ENCODE measurements around the gene TEX53.

TEX53 gene

GRCh38 chr9:114697951-114698351 lies 40.3 kb upstream of the TEX53 start:
- H3K27ac ChIP-seq (ENCODE audit: low read depth, low read length) = no peak overlapping the region
- no peaks in the 10 kb centered on the region for H3K9me2 ChIP-seq (replicated peaks; ENCODE audit: control insufficient read depth, low read length)
- H3K4me3 ChIP-seq (ENCODE audit: low read length) = no peak overlapping the region
- H3K36me3 ChIP-seq (ENCODE audit: control insufficient read depth, low read length) = no peaks in the 10 kb centered on the region
- TF ChIP-seq CTCF (IDR thresholded peaks at IDR 0.05; ENCODE audit: low read depth, low read length, poor library complexity, severe bottlenecking) (no peak), EZH2phosphoT487 (IDR thresholded peaks at IDR 0.05; ENCODE audit: borderline replicate concordance, low read length) (no peak)
- H4K20me1 ChIP-seq (ENCODE audit: control insufficient read depth, insufficient read depth, low read depth, low read length) = no peaks in the 10 kb centered on the region
- no peaks in the 10 kb centered on the region for H3K9me3 ChIP-seq (ENCODE audit: control insufficient read depth, insufficient read depth, low read length)
- H3K4me2 ChIP-seq (ENCODE audit: low read length) = no peak overlapping the region
- H3K4me1 ChIP-seq (ENCODE audit: control insufficient read depth, low read length) = no peaks in the 10 kb centered on the region
- H3K79me2 ChIP-seq (ENCODE audit: control insufficient read depth, low read length) = no peaks in the 10 kb centered on the region
- no peaks in the 10 kb centered on the region for H3F3A ChIP-seq (ENCODE audit: control insufficient read depth, insufficient read depth)
- peaks cover 13% of the 10 kb centered on the region for H3K27me3 ChIP-seq (ENCODE audit: control insufficient read depth, low read length)

- no peaks in the 10 kb centered on the region for H3K4me1 ChIP-seq (ENCODE audit: control insufficient read depth, low read length)
- no peaks in the 10 kb centered on the region for H4K20me1 ChIP-seq (ENCODE audit: control insufficient read depth, insufficient read depth, low read depth, low read length)
- peaks cover 22% of the 10 kb centered on the region for H3K27me3 ChIP-seq (ENCODE audit: control insufficient read depth, low read length)
- no peak overlapping the region for H3K4me3 ChIP-seq (ENCODE audit: low read length)
- H3F3A ChIP-seq (ENCODE audit: control insufficient read depth, insufficient read depth) = no peaks in the 10 kb centered on the region
- TF ChIP-seq CTCF (IDR thresholded peaks at IDR 0.05; ENCODE audit: low read depth, low read length, poor library complexity, severe bottlenecking) = no peak
- TF ChIP-seq EZH2phosphoT487 (IDR thresholded peaks at IDR 0.05; ENCODE audit: borderline replicate concordance, low read length) = no peak
- H3K36me3 ChIP-seq (ENCODE audit: control insufficient read depth, low read length) = no peaks in the 10 kb centered on the region
- no peaks in the 10 kb centered on the region for H3K79me2 ChIP-seq (ENCODE audit: control insufficient read depth, low read length)
- no peaks in the 10 kb centered on the region for H3K9me2 ChIP-seq (replicated peaks; ENCODE audit: control insufficient read depth, low read length)
- no peaks in the 10 kb centered on the region for H3K9me3 ChIP-seq (ENCODE audit: control insufficient read depth, insufficient read depth, low read length)
- no peak overlapping the region for H3K4me2 ChIP-seq (ENCODE audit: low read length)
- H3K27ac ChIP-seq (ENCODE audit: low read depth, low read length) = no peak overlapping the region
These were observed 39.4 kb upstream of the TEX53 start for GRCh38 chr9:114696814-114697544.

GRCh38 chr9:114695948-114696347 lies 38.3 kb upstream of the TEX53 start:
- TF ChIP-seq EZH2phosphoT487 (IDR thresholded peaks at IDR 0.05; ENCODE audit: borderline replicate concordance, low read length) = no peak
- no peak for TF ChIP-seq CTCF (IDR thresholded peaks at IDR 0.05; ENCODE audit: low read depth, low read length, poor library complexity, severe bottlenecking)
- Histone ChIP-seq H4K20me1 (ENCODE audit: control insufficient read depth, insufficient read depth, low read depth, low read length) (no peaks in the 10 kb centered on the region), H3K9me3 (ENCODE audit: control insufficient read depth, insufficient read depth, low read length) (no peaks in the 10 kb centered on the region), H3K79me2 (ENCODE audit: control insufficient read depth, low read length) (no peaks in the 10 kb centered on the region), H3F3A (ENCODE audit: control insufficient read depth, insufficient read depth) (no peaks in the 10 kb centered on the region), H3K9me2 (replicated peaks; ENCODE audit: control insufficient read depth, low read length) (no peaks in the 10 kb centered on the region), H3K4me2 (ENCODE audit: low read length) (no peak overlapping the region), H3K4me1 (ENCODE audit: control insufficient read depth, low read length) (no peaks in the 10 kb centered on the region), H3K27me3 (ENCODE audit: control insufficient read depth, low read length) (peaks cover 32% of the 10 kb centered on the region), H3K27ac (ENCODE audit: low read depth, low read length) (no peak overlapping the region), H3K4me3 (ENCODE audit: low read length) (no peak overlapping the region), H3K36me3 (ENCODE audit: control insufficient read depth, low read length) (no peaks in the 10 kb centered on the region)
